Liver (tissue), 9 donors: ENCODE data around the gene WWOX. TPM values are rescaled to one million over a fixed set of nuclear protein-coding genes. Genes with fewer than 3 reads are reported as not detected.

Experiments used
- DNase-seq: peaks from one replicate; pipeline ENCODE4 v3.0.0-alpha.2; 2017; ENCODE audit warnings: low spot score
- H3K27ac ChIP-seq, 2 donors: one replicate each; pipeline ENCODE4 v1.7.0; 2013; ENCODE audit warnings: inconsistent platforms in 2 of 2, low read length in 2 of 2, control low read depth in 1 of 2, low read depth in 1 of 2, mild to moderate bottlenecking in 1 of 2
- H3K27me3 ChIP-seq, 4 donors: one replicate each; pipeline versions ENCODE4 v1.6.1 to v1.7.0; 2013; ENCODE audit warnings: low read length in 3 of 4, inconsistent platforms in 1 of 4, mild to moderate bottlenecking in 1 of 4, moderate library complexity in 1 of 4; ENCODE audit not compliant: control insufficient read depth in 4 of 4, insufficient read depth in 4 of 4
- H3K36me3 ChIP-seq, 4 donors: one replicate each; pipeline versions ENCODE4 v1.6.1 to v1.7.0; 2013; ENCODE audit warnings: low read length in 3 of 4, mild to moderate bottlenecking in 3 of 4, low read depth in 1 of 4, moderate library complexity in 1 of 4; ENCODE audit not compliant: control insufficient read depth in 4 of 4, insufficient read depth in 3 of 4
- H3K4me1 ChIP-seq, 4 donors: one replicate each; pipeline versions ENCODE4 v1.6.1 to v1.7.0; 2013; ENCODE audit warnings: low read length in 3 of 4, mild to moderate bottlenecking in 3 of 4, moderate library complexity in 1 of 4; ENCODE audit not compliant: control insufficient read depth in 4 of 4, insufficient read depth in 4 of 4
- H3K4me3 ChIP-seq, 3 donors: one replicate each; pipeline versions ENCODE4 v1.6.1 to v1.7.0; 2013; ENCODE audit warnings: low read length in 3 of 3, control low read depth in 1 of 3, low read depth in 1 of 3, mild to moderate bottlenecking in 1 of 3
- H3K9ac ChIP-seq, 2 donors: one replicate each; pipeline ENCODE4 v1.7.0; 2013; ENCODE audit warnings: low read length in 2 of 2, mild to moderate bottlenecking in 2 of 2, moderate library complexity in 2 of 2, control low read depth in 1 of 2, low read depth in 1 of 2
- H3K9me3 ChIP-seq, 4 donors: one replicate each; pipeline versions ENCODE4 v1.6.1 to v1.7.0; 2013; ENCODE audit warnings: low read length in 3 of 4; ENCODE audit not compliant: control insufficient read depth in 4 of 4
- EGR1 ChIP-seq, 2 donors: IDR thresholded peaks; 2 replicates each; pipeline ENCODE4 v1.6.1; 2016 to 2018; ENCODE audit warnings: antibody characterized with exemption in 2 of 2, low read depth in 2 of 2
- FOXA1 ChIP-seq: IDR thresholded peaks from 2 replicates; pipeline ENCODE4 v1.6.1; 2016; ENCODE audit warnings: antibody characterized with exemption
- FOXA2 ChIP-seq: IDR thresholded peaks from 2 replicates; pipeline ENCODE4 v1.6.1; 2016; ENCODE audit warnings: antibody characterized with exemption
- GABPA ChIP-seq, 2 donors: IDR thresholded peaks in 1 of 2; conservative IDR thresholded peaks in 1 of 2; 2 replicates each; pipeline ENCODE4 v1.6.1; 2016; ENCODE audit warnings: antibody characterized with exemption in 2 of 2, mild to moderate bottlenecking in 1 of 2, moderate library complexity in 1 of 2
- HNF4A ChIP-seq, 2 donors: conservative IDR thresholded peaks; 2 replicates each; pipeline ENCODE4 v1.6.1; 2016; ENCODE audit warnings: antibody characterized with exemption in 2 of 2, mild to moderate bottlenecking in 2 of 2
- HNF4G ChIP-seq: IDR thresholded peaks from 2 replicates; pipeline ENCODE4 v1.6.1; 2016; ENCODE audit warnings: antibody characterized with exemption
- JUND ChIP-seq, 2 donors: IDR thresholded peaks; 2 replicates each; pipeline ENCODE4 v1.6.1; 2016; ENCODE audit warnings: antibody characterized with exemption in 2 of 2
- NR2F2 ChIP-seq: IDR thresholded peaks from 2 replicates; pipeline ENCODE4 v1.6.1; 2016; ENCODE audit warnings: antibody characterized with exemption
- RAD21 ChIP-seq, 2 donors: IDR thresholded peaks; 2 replicates each; pipeline ENCODE4 v1.6.1; 2016; ENCODE audit warnings: antibody characterized with exemption in 2 of 2, mild to moderate bottlenecking in 2 of 2
- RXRA ChIP-seq, 2 donors: IDR thresholded peaks; 2 replicates each; pipeline ENCODE4 v1.6.1; 2017 to 2018; ENCODE audit warnings: antibody characterized with exemption in 2 of 2, mild to moderate bottlenecking in 1 of 2
- SP1 ChIP-seq: IDR thresholded peaks from 2 replicates; pipeline ENCODE4 v1.6.1; 2018; ENCODE audit warnings: antibody characterized with exemption, mild to moderate bottlenecking
- TAF1 ChIP-seq: conservative IDR thresholded peaks from 2 replicates; pipeline ENCODE4 v1.6.1; 2016; ENCODE audit warnings: antibody characterized with exemption, mild to moderate bottlenecking
- WGBS: extraction: QIAGEN DNeasy Blood & Tissue Kit; methylation state at CpG from one replicate; pipeline ENCODE4 v1.1.7; 2013; 5-methylcytosine and 5-hydroxymethylcytosine counted together
- polyA plus RNA-seq, 2 donors: library from polyadenylated mRNA; stranded (reverse) in 1 of 2; unstranded in 1 of 2; fragments of 200-250 nt in 1 of 2; fragments of >200 nt in 1 of 2; fragmentation: Nextera tagmentation in 1 of 2; extraction: Ambion mirVana in 1 of 2; gene quantifications; one replicate each; pipeline versions ENCODE4 v1.2.1 to v1.2.3, GENCODE V29; 2013 to 2015
- total RNA-seq, 2 donors: library from RNA; depleted of rRNA; stranded (reverse); fragments of >200 nt; gene quantifications; one replicate each; pipeline ENCODE4 v1.2.3, GENCODE V29; 2014
- TF ChIP-seq, protein P1 (sequence below): IDR thresholded peaks from 2 replicates; pipeline ENCODE4 v1.6.1; 2016; ENCODE audit warnings: antibody characterized with exemption
- TF ChIP-seq, protein P2 (sequence below): IDR thresholded peaks from 2 replicates; pipeline ENCODE4 v1.6.1; 2016; ENCODE audit warnings: antibody characterized with exemption, mild to moderate bottlenecking
- TF ChIP-seq, protein P3 (sequence below): IDR thresholded peaks from 2 replicates; pipeline ENCODE4 v1.6.1; 2016; ENCODE audit warnings: antibody characterized with exemption
- TF ChIP-seq, protein P4 (sequence below): fragments of 150-350 bp; IDR thresholded peaks from 2 replicates; pipeline ENCODE4 v1.5.1; 2017; ENCODE audit warnings: improper control_type of control experiment, low read depth, low read length; ENCODE audit not compliant: missing input control
- TF ChIP-seq, protein P5 (sequence below): IDR thresholded peaks from 2 replicates; pipeline ENCODE4 v1.6.1; 2016; ENCODE audit warnings: antibody characterized with exemption
- donor health status: healthy.
- donor health status: healthy.
- donor health status: healthy.
- donor health status: healthy.
- donor health status: healthy.

WWOX gene
- total and polyA plus RNA-seq, 4 donors, result 9.8 to 46.0 (median 15.3) TPM

DNA sequence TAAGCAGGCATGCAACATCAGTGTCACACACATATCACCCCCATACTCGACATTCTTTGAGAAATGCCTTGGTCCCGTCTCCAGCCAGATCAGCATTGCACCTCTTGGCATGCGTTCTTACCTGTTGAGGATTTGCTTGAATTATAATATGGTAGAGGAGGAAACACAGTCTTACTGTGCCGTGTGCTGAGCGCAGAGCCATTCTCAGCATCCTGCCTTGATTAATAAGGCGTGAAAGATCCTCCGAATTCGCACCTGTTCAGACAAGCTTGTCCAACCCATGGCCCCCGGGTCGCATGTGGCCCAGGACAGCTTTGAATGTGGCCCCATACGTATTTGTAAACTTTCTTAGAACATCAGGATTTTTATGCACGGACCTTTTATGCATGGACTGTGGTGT is 408.1 kb downstream of the WWOX start (continued):
- TF ChIP-seq, protein P1, sequence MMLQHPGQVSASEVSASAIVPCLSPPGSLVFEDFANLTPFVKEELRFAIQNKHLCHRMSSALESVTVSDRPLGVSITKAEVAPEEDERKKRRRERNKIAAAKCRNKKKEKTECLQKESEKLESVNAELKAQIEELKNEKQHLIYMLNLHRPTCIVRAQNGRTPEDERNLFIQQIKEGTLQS, result no peak
- TF ChIP-seq FOXA2, result no peak

DNA sequence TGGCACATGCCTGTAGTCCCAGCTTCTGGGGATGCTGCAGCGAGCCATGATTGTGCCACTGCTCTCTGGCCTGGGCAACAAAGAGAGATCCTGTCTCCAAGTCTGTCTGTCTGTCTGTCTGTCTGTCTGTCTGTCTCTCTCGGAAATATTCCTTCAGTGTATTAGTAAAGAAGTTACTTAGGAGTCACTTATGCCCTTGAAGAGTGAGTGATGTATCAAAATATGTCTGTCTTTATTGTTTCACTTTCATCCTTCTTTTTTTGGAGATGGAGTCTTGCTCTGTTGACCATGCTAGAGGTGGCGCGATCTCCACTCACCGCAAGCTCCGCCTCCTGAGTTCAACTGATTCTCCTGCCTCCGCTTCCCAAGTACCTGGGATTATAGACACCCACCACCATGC is 410.5 kb downstream of the WWOX start:
- Histone ChIP-seq H3K4me3 (no peak overlapping the region), H3K27ac (no peak overlapping the region), H3K4me1 (peaks cover 2 to 19% (median 14%) of the 10 kb centered on the region in 4 donors), H3K9me3 (no peaks in the 10 kb centered on the region), H3K27me3 (no peaks in the 10 kb centered on the region), H3K9ac (no peak overlapping the region), H3K36me3 (no peaks in the 10 kb centered on the region)
- DNase-seq, result no peak
- WGBS, result 96% methylated on average over 7 of the region's 7 CpGs
- no peak for TF ChIP-seq RAD21 (IDR thresholded peaks at IDR 0.05)
- no peak for TF ChIP-seq HNF4A (conservative IDR thresholded peaks at IDR 0.05)

DNA sequence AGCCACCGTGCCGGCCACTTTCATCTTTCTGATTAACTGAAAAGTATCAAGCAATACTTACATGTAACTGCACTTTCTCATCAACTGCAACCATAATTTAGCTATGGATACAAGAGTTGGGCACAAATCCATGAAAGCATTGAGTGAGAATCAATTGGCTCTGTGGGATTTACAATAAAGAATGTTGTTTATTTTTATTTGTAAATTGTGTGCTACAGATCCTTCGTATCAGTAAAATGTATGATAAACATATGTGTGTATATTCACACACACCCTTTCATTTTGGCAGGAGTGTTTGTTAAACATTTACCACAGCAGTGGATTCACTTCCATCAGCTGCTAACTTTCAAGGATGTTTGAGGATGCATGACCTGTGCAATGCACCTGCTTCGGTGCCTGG is 411.0 kb downstream of the WWOX start:
- TF ChIP-seq FOXA2, result no peak
- no peak for TF ChIP-seq SP1
- no peak for TF ChIP-seq GABPA (IDR thresholded peaks at IDR 0.05 in 1 of 2, conservative IDR thresholded peaks at IDR 0.05 in 1 of 2)
- TF ChIP-seq, protein P2, sequence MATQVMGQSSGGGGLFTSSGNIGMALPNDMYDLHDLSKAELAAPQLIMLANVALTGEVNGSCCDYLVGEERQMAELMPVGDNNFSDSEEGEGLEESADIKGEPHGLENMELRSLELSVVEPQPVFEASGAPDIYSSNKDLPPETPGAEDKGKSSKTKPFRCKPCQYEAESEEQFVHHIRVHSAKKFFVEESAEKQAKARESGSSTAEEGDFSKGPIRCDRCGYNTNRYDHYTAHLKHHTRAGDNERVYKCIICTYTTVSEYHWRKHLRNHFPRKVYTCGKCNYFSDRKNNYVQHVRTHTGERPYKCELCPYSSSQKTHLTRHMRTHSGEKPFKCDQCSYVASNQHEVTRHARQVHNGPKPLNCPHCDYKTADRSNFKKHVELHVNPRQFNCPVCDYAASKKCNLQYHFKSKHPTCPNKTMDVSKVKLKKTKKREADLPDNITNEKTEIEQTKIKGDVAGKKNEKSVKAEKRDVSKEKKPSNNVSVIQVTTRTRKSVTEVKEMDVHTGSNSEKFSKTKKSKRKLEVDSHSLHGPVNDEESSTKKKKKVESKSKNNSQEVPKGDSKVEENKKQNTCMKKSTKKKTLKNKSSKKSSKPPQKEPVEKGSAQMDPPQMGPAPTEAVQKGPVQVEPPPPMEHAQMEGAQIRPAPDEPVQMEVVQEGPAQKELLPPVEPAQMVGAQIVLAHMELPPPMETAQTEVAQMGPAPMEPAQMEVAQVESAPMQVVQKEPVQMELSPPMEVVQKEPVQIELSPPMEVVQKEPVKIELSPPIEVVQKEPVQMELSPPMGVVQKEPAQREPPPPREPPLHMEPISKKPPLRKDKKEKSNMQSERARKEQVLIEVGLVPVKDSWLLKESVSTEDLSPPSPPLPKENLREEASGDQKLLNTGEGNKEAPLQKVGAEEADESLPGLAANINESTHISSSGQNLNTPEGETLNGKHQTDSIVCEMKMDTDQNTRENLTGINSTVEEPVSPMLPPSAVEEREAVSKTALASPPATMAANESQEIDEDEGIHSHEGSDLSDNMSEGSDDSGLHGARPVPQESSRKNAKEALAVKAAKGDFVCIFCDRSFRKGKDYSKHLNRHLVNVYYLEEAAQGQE, result no peak
- TF ChIP-seq HNF4G, result no peak
- TF ChIP-seq, protein P3, sequence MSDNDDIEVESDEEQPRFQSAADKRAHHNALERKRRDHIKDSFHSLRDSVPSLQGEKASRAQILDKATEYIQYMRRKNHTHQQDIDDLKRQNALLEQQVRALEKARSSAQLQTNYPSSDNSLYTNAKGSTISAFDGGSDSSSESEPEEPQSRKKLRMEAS, result no peak
- TF ChIP-seq, protein P4, sequence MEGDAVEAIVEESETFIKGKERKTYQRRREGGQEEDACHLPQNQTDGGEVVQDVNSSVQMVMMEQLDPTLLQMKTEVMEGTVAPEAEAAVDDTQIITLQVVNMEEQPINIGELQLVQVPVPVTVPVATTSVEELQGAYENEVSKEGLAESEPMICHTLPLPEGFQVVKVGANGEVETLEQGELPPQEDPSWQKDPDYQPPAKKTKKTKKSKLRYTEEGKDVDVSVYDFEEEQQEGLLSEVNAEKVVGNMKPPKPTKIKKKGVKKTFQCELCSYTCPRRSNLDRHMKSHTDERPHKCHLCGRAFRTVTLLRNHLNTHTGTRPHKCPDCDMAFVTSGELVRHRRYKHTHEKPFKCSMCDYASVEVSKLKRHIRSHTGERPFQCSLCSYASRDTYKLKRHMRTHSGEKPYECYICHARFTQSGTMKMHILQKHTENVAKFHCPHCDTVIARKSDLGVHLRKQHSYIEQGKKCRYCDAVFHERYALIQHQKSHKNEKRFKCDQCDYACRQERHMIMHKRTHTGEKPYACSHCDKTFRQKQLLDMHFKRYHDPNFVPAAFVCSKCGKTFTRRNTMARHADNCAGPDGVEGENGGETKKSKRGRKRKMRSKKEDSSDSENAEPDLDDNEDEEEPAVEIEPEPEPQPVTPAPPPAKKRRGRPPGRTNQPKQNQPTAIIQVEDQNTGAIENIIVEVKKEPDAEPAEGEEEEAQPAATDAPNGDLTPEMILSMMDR, result no peak
- TF ChIP-seq EGR1 (IDR thresholded peaks at IDR 0.05; ENCODE audit: low read depth in 2 of 2), result no peak
- TF ChIP-seq TAF1, result no peak
- TF ChIP-seq, protein P5, sequence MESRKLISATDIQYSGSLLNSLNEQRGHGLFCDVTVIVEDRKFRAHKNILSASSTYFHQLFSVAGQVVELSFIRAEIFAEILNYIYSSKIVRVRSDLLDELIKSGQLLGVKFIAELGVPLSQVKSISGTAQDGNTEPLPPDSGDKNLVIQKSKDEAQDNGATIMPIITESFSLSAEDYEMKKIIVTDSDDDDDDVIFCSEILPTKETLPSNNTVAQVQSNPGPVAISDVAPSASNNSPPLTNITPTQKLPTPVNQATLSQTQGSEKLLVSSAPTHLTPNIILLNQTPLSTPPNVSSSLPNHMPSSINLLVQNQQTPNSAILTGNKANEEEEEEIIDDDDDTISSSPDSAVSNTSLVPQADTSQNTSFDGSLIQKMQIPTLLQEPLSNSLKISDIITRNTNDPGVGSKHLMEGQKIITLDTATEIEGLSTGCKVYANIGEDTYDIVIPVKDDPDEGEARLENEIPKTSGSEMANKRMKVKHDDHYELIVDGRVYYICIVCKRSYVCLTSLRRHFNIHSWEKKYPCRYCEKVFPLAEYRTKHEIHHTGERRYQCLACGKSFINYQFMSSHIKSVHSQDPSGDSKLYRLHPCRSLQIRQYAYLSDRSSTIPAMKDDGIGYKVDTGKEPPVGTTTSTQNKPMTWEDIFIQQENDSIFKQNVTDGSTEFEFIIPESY, result no peak
- no peak for TF ChIP-seq FOXA1
- no peak for TF ChIP-seq JUND (IDR thresholded peaks at IDR 0.05)
- no peak for TF ChIP-seq RAD21 (IDR thresholded peaks at IDR 0.05)
- TF ChIP-seq RXRA (IDR thresholded peaks at IDR 0.05), result no peak
- TF ChIP-seq NR2F2, result no peak
- Histone ChIP-seq H3K9ac (no peak overlapping the region), H3K4me3 (no peak overlapping the region), H3K4me1 (peaks cover under 1 to 14% (median 9%) of the 10 kb centered on the region in 4 donors), H3K27ac (no peak overlapping the region), H3K9me3 (no peaks in the 10 kb centered on the region), H3K36me3 (no peaks in the 10 kb centered on the region), H3K27me3 (no peaks in the 10 kb centered on the region)
- no peak for DNase-seq
- 87% methylated on average over 4 of the region's 4 CpGs for WGBS
